ENCODE measurements around the gene CWF19L2. TPM values are rescaled to one million over a fixed set of nuclear protein-coding genes. Genes with fewer than 3 reads are reported as not detected.

Gene CWF19L2
- total and polyA plus RNA-seq, 7 donors, result 3.0 to 10.3 (median 8.1) TPM

GRCh38 chr11:107496011-107496410 is 38.4 kb upstream of the CWF19L2 start:
- intact Hi-C loops (cut with DNase I), result no loop called here
- Histone ChIP-seq H3K27me3 (ENCODE audit: insufficient read depth in 3 of 3, low read length in 2 of 3) (no peaks in the 10 kb centered on the region), H3K4me3 (no peak overlapping the region), H3K4me1 (no peaks in the 10 kb centered on the region), H3K9me3 (no peaks in the 10 kb centered on the region), H3K36me3 (ENCODE audit: insufficient read depth in 1 of 2, low read depth in 1 of 2) (no peaks in the 10 kb centered on the region), H3K27ac (no peak overlapping the region)
- DNase-seq, result no peak
- TF ChIP-seq CTCF (IDR thresholded peaks at IDR 0.05), result no peak
- no peak for ATAC-seq
- WGBS, 3 donors, result 55 to 58% (median 58%) methylated on average over 4 of the region's 4 CpGs

DNA sequence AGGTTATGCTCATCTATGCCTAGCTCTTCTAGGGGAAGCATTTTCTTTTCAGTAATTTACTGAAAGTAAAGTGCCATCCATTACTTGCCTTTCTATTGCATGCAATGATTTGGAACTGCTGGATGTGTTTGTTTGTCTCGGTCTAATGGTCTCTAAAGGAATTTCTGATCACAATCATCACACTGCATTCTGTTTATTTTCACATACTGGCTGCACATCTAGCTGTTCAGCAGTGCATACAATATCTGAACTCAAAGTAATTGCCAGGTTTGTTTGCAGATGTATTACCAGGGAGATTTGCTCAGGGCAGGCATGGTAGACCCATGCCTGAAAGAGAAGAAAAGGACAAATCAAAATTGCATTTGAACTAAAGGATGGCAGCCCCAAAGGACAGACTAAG is 36.4 kb upstream of the CWF19L2 start:
- Histone ChIP-seq H3K27me3 (ENCODE audit: insufficient read depth in 3 of 3, low read length in 2 of 3) (no peaks in the 10 kb centered on the region), H3K4me3 (no peak overlapping the region), H3K27ac (no peak overlapping the region), H3K9me3 (no peaks in the 10 kb centered on the region), H3K36me3 (ENCODE audit: insufficient read depth in 1 of 2, low read depth in 1 of 2) (no peaks in the 10 kb centered on the region), H3K4me1 (no peaks in the 10 kb centered on the region)
- WGBS, 3 donors, result 74 to 90% (median 83%) methylated on average over 1 of the region's 1 CpG
- ATAC-seq (no peak), DNase-seq (no peak)
- intact Hi-C loops (cut with DNase I), result no loop called here
- TF ChIP-seq CTCF (IDR thresholded peaks at IDR 0.05), result no peak

DNA sequence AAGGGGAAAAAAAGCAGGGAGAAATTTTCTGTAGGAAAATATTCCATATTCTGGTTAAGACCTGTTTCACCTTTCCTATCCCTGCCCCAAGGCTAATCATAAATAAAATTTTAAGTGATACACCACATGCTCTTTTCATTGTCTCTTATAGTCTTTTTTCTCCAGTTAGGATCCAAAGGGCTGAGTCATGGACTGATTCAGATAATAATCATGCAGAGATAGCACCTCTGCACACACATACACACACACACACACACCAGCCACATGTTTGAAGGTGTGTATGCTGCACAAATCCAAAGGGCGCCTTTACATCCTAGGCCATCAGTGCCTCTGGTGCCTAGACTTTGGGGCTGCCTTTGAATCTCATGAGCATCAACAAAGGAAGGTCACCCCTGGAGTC is 35.5 kb upstream of the CWF19L2 start:
- 95 to 100% (median 96%) methylated on average over 1 of the region's 1 CpG for WGBS, 3 donors
- intact Hi-C loops (cut with DNase I), result no loop called here
- Histone ChIP-seq H3K27me3 (ENCODE audit: insufficient read depth in 3 of 3, low read length in 2 of 3) (peaks cover 0 to 2% (median 0%) of the 10 kb centered on the region in 3 donors), H3K36me3 (ENCODE audit: insufficient read depth in 1 of 2, low read depth in 1 of 2) (no peaks in the 10 kb centered on the region), H3K9me3 (no peaks in the 10 kb centered on the region), H3K4me1 (no peaks in the 10 kb centered on the region), H3K27ac (no peak overlapping the region), H3K4me3 (no peak overlapping the region)
- DNase-seq (no peak), ATAC-seq (no peak)
- TF ChIP-seq CTCF (IDR thresholded peaks at IDR 0.05), result no peak

DNA sequence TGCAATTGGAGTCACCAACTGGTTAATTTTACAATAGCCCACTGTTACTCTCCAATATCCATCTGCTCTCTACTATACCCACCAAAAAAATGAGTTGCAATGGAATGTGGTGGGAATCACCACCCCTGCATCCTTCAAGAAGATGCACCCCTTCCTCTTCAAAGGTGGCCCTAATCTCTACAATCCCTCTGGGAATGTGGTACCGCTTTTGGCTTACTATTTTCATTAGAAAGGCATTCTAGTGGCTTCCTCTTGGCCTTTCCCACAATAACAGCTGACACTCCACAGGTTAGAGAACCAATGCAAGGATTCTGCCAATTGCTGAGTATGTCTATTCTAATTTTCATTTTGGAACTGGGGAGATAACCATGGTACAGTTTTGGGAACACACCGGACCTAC is 33.2 kb upstream of the CWF19L2 start:
- no peak for ATAC-seq
- no peaks in the 10 kb centered on the region for H3K4me1 ChIP-seq
- intact Hi-C loops (cut with DNase I), result no loop called here
- no peak overlapping the region for H3K27ac ChIP-seq
- H3K27me3 ChIP-seq (ENCODE audit: insufficient read depth in 3 of 3, low read length in 2 of 3), result peaks cover 0 to 2% (median 0%) of the 10 kb centered on the region in 3 donors
- DNase-seq, result no peak
- no peaks in the 10 kb centered on the region for H3K9me3 ChIP-seq
- no peaks in the 10 kb centered on the region for H3K36me3 ChIP-seq (ENCODE audit: insufficient read depth in 1 of 2, low read depth in 1 of 2)
- no peak for TF ChIP-seq CTCF (IDR thresholded peaks at IDR 0.05)
- 66 to 77% (median 68%) methylated on average over 2 of the region's 2 CpGs for WGBS, 3 donors
- no peak overlapping the region for H3K4me3 ChIP-seq

- no peaks in the 10 kb centered on the region for H3K27me3 ChIP-seq (ENCODE audit: insufficient read depth in 3 of 3, low read length in 2 of 3)
- H3K36me3 ChIP-seq (ENCODE audit: insufficient read depth in 1 of 2, low read depth in 1 of 2), result no peaks in the 10 kb centered on the region
- DNase-seq (no peak), ATAC-seq (no peak)
- no peak overlapping the region for H3K27ac ChIP-seq
- H3K4me3 ChIP-seq, result no peak overlapping the region
- H3K9me3 ChIP-seq, result no peaks in the 10 kb centered on the region
- H3K4me1 ChIP-seq, result no peaks in the 10 kb centered on the region
- TF ChIP-seq CTCF (IDR thresholded peaks at IDR 0.05), result no peak
- intact Hi-C loops (cut with DNase I), result no loop called here
Observed at GRCh38 chr11:107482234-107482633, 24.6 kb upstream of the CWF19L2 start.

Measured in psoas muscle (tissue), 8 donors.